C4-2B (cell line): Measurements from ENCODE around the gene GSPT1.

Experiments
- H3K27ac ChIP-seq: fragments of 450-650 bp; 2 replicates; pipeline ENCODE4 v1.5.1; 2017
- ZFX ChIP-seq: fragments of 450-650 bp; IDR thresholded peaks from 2 replicates; pipeline ENCODE4 v1.6.1; 2017
- TF ChIP-seq, protein P1 (sequence below): fragments of 450-650 bp; conservative IDR thresholded peaks from 2 replicates; pipeline ENCODE4 v1.5.1; 2017; ENCODE audit warnings: mild to moderate bottlenecking

Gene GSPT1

GRCh38 chr16:11901091-11901490 is 14.7 kb downstream of the GSPT1 start:
- no peak overlapping the region for H3K27ac ChIP-seq
- TF ChIP-seq, protein P1, sequence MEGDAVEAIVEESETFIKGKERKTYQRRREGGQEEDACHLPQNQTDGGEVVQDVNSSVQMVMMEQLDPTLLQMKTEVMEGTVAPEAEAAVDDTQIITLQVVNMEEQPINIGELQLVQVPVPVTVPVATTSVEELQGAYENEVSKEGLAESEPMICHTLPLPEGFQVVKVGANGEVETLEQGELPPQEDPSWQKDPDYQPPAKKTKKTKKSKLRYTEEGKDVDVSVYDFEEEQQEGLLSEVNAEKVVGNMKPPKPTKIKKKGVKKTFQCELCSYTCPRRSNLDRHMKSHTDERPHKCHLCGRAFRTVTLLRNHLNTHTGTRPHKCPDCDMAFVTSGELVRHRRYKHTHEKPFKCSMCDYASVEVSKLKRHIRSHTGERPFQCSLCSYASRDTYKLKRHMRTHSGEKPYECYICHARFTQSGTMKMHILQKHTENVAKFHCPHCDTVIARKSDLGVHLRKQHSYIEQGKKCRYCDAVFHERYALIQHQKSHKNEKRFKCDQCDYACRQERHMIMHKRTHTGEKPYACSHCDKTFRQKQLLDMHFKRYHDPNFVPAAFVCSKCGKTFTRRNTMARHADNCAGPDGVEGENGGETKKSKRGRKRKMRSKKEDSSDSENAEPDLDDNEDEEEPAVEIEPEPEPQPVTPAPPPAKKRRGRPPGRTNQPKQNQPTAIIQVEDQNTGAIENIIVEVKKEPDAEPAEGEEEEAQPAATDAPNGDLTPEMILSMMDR = no peak
- no peak for TF ChIP-seq ZFX

GRCh38 chr16:11896486-11897176 is 19.1 kb downstream of the GSPT1 start:
- no peak overlapping the region for H3K27ac ChIP-seq
- no peak for TF ChIP-seq ZFX
- TF ChIP-seq, protein P1 = no peak

DNA sequence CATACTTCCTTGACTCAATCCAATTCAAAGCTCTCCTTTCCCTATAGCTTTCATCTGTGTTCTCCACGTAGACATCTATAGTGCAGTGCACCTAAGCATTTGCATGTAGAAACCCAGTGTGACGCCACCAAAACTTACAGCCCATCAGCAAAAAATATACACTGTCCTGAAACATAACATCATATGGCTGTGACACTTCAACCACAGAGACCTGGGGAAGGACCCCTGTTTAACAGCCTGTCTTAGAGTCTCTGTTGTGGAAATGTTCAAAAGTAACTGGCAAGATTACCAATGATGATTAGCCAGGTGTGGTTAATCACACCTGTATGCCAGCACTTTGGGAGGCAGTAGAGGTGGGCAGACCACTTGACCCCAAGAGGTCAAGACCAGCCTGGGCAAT is 22.2 kb downstream of the GSPT1 start:
- no peak overlapping the region for H3K27ac ChIP-seq

DNA sequence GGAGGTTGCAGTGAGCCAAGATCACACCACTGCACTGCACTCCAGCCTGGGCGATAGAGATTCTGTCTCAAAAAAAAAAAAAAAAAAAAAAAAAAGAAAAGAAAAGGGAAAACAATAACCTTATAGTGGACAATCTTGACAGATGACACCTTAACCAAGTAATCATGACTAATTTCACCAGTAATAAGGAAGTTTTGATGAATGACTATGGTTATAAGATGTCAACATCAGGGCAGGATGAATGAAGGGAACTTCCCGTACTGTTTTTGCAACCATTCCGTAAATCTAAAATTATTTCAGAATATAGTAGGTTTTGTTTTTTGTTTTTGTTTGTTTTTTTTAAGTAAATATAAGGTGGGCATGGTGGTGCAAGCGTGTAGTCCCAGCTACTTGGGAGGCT is 23.0 kb downstream of the GSPT1 start:
- no peak for TF ChIP-seq ZFX
- TF ChIP-seq, protein P1 = no peak
- no peak overlapping the region for H3K27ac ChIP-seq

More for the DNA sequence above, 22.2 kb downstream of the GSPT1 start:
- no peak for TF ChIP-seq ZFX
- TF ChIP-seq, protein P1 = no peak

- no peak overlapping the region for H3K27ac ChIP-seq
- TF ChIP-seq, protein P1 = no peak
- TF ChIP-seq ZFX = no peak
Observed at GRCh38 chr16:11890231-11890965, 25.4 kb downstream of the GSPT1 start.

DNA sequence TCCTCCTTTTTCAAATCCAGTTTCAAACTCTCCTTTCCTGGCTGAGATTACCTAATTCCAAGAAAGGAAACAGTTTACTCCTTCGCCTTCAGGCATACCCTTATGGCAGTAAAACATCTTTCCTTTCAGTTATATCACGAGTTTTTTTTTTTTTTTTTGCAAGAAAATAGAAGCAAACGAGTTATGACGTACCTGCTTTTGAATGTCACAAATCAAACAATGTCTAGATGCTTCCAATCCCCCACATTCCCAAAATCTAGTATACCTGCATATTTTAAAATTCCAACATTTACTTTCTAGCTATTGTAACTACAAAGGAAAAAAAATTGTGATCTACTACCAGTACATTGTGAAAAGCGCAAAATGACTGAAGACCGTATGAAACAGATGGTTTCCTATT is 28.9 kb downstream of the GSPT1 start:
- H3K27ac ChIP-seq = no peak overlapping the region

DNA sequence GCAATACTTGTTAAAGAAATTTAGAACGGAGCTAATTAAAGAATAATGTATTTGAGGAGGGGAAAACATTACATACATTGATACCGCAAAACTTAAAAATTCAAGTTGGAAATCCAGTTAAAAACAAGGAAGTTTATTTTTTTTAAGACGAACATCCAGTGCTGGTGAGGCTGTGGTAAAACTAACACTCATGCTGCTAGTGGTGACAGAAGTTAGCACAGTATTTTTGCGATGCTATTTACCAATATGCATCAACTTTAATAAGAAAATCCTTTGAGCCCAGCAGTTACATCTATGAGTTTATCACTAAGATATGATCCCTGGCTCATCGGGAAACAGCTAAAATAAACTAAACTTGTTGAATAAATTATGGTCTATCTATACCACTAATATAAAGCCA is 31.7 kb downstream of the GSPT1 start:
- no peak overlapping the region for H3K27ac ChIP-seq
- TF ChIP-seq ZFX = no peak
- TF ChIP-seq, protein P1 = no peak

More for the DNA sequence above, 28.9 kb downstream of the GSPT1 start:
- no peak for TF ChIP-seq ZFX

DNA sequence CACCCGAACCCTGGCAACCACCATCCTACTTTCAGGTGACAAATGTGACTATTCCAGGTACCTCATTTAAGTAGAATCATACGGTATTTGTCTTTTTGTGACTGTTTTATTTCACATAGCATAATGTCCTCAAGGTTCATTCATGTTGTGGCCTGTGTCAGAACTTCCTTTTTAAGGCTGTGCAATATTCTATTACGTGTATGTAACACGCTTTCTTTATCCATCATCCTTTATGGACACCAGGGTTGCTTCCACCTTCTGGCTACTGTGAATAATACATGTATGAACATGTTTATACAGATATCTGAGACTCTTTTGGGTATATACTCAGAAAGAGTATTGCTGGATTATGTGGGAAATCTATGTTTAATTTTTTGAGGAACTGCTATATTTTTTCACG is 35.7 kb downstream of the GSPT1 start:
- no peak overlapping the region for H3K27ac ChIP-seq
- TF ChIP-seq, protein P1 = no peak; the same call in 1 of the 2 replicates
- no peak for TF ChIP-seq ZFX
